CD4-positive, alpha-beta T cell treated with Interleukin-6 for 4 hours (primary cell): Measurements from ENCODE around the gene MRPS14.

Experiments used
- DNase-seq: peaks from one replicate; pipeline ENCODE4 v3.0.0-alpha.2; 2020; ENCODE audit warnings: mixed read lengths

The MRPS14 gene

GRCh38 chr1:175019524-175019923 lies 3.7 kb downstream of the MRPS14 start:
- no peak for DNase-seq

GRCh38 chr1:175015243-175015642 lies 8.0 kb downstream of the MRPS14 start:
- DNase-seq: no peak

- DNase-seq: no peak
Observed at GRCh38 chr1:175013445-175013844, 9.8 kb downstream of the MRPS14 start.

- DNase-seq: no peak
Observed at GRCh38 chr1:175009532-175009931, 13.7 kb downstream of the MRPS14 start.

DNA sequence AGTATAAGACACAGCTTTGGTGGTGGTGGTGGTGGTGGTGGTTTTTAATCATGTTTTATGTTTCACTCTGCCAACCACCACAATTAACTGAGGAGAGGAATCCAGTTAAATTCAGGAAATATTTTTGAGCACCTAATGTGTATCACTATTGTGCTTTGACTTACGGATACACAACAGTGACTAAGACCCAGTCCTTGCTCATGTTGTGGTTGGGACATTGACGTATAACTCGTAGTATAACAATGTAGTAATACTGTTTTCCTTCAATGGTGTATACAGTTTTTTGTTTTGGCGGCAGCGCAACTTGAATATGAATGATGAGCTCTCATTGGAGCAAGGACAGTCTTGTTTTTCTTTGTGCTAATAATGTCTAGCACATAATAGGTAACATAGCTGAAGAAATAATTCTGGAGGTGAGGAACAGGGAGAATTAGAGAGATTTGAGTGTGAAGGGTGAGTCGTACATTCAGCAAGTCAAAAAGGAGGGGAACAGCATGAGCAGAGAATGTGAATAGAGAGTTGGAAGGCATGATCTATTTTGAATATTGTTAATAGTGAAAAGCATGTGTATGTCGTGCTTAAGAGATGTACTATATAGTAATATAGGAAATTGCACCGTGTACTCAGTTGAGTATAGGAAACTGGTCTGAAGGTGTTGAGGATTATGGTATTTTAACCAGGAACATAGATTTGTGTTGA lies 18.0 kb downstream of the MRPS14 start:
- DNase-seq: no peak

GRCh38 chr1:175003521-175003920 lies 19.7 kb downstream of the MRPS14 start:
- DNase-seq: no peak

DNA sequence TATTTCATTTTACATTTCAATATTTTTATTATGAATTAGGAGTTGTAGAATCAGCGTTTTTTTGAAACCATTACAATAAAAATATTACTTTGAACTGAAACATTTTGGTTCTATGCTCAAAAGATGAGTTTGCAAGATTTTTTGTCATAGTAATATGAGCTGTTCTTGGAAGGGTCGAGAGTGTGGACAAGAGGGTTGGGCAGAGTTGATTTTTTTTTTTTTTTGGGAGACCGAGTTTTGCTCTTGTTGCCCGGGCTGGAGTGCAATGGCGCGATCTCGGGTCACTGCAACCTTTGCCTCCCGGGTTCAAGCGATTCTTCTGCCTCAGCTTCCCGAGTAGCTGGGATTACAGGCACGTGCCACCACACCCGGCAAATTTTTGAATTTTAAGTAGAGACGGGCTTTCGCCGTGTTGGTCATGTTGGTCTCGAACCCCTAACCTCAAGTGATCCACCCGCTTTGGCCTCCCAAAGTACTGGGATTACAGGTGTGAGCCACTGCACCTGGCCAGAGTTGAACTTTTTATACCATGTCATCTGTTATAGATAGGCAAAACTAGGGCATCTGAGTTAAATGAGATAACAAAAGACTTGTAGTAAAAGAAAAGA lies 20.2 kb downstream of the MRPS14 start:
- DNase-seq: no peak

GRCh38 chr1:175000697-175001187 lies 22.5 kb downstream of the MRPS14 start:
- DNase-seq: no peak

GRCh38 chr1:174999936-175000696 lies 23.1 kb downstream of the MRPS14 start, which contains the start of gene CACYBP:
CACYBP (plus strand) TSS chr1:174999947; CDS start chr1:175000181, 234 bp downstream.
- DNase-seq: peak; percentile 51

DNA sequence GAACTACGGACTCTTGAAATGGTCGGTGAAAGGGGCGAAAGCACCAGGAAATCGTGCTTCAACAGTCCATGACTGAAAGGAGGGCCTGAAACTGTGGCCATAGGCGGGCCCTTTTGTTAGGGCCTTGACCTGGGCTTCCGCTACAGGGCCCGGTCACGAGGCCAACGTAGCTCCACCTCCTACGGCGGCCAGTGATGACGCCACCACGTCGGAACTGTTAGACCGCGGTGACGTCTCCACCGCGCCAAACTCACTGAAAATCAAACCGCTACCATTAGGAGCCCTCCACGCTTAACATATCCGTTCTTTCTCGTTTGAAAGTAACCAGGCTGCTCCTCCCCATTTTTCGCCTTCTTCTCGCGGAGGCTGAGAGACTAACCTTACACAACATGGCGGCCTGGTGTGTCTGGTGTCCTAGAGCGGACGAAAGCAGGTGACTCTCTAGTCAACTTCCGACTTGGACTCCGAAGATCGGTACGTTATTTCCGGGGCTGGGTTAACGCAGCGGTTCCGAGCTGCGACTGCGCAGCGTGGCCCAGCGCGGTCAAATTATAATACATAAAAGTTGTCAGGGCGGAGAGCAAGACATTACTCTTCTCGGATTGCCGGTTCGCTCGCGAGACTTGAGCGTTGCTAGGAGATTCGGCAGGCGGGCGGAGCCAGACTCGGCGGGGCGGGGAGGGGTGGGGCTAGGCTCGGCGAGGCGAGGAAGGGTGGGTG lies 23.8 kb downstream of the MRPS14 start:
- peak; percentile 97 for DNase-seq

DNA sequence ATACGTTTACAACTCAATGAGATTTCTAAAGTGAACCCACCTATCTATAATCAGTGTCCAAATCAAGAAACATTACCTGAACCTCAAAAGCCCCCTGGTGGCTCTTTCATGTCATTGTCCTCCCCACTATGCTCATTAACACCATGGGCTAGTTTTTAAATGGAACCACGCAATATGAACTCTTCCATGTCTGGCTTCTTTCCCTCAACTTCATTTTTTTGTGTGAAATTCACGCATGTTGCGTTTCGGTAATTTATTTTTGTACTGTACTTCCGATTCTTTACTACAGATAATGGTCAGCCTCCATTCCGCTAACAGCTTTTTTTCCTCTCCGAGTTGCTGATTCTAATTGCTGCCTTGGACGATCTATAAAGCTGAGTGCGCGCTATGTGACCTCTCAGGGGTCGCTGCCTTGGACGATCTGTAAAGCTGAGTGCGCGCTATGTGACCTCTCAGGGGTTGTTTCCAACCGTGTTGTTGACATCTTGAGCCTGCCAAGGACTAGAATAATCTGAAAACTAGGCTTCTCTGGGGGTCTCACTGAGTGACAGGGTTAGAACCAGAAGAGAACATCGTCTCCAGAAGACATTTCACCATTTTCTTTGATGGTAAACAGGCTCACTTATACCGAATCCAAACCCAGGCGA lies 24.5 kb downstream of the MRPS14 start:
- DNase-seq: peak; percentile 64

GRCh38 chr1:174997041-174997440 lies 26.2 kb downstream of the MRPS14 start:
- DNase-seq: no peak

DNA sequence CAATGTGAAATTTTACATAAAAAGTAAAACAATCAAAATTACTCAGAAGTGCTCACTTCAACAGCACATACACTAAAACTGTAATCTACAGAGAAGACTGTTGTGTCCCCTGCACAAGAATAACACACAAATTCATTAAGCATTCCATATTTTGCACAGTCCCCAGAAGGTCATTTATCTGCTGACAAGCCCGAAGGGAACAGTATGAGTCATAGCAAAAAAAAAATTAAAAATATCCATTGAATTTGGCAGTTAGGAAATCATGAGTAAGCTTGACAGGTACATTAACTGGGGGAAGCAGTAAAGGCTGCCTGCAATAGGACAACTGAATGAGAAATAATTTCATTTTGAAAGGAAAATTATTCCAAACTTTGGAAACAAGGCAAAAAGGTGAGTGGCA lies 26.7 kb downstream of the MRPS14 start:
- no peak for DNase-seq

DNA sequence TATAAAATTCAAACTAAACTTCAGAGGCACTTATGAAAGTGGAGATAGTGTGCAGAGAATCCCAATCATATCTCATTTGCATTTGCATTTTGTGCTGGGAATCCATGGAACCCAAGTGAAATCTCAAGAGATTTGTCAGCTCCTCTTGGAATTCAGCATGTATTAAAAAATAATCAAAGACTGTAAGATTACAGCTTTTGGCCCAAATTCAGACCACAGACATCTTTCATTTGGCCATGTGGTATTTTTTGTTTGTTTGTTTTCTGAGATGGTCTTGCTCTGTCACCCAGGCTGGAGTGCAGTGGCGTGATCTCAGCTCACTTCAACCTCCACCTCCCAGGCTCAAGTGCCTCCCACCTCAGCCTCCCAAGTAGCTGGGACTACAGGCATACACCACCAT lies 27.3 kb downstream of the MRPS14 start:
- no peak for DNase-seq

DNA sequence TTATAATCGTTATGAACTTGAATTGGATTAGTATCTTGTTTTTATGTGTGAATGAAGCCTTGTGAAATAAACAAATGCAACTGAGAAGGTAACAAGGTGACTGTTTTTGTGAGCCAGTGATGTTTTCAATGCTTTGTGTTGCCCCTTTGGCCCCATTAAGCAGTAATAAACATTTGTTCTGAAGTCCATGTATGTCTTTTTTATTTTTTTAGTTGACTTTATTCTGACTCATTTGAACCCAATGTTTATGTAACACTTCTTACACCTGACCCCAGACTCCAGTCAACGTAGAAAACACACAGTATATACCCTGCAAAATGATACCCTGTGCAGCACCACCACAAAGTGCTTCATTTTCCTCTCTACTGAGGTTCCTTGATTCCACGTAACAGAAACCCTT lies 28.1 kb downstream of the MRPS14 start:
- no peak for DNase-seq

DNA sequence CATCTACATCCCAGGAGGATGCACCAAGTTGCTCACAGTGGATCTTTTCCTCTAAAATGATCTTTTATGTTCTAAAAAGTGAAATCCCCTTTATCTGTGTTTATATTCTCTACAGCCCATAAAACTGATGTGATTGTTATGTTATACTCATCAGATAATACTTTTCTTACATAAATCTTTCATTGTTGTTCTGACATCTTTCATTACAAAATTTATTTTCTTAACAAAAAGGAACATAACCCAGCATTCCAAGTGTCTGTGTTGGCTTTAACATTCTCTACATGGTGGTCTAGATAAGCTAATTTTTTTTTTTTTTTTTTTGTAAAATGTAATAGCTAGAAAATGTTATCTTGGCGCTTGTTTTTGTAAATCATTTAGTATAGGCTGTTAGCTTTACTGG lies 31.8 kb downstream of the MRPS14 start:
- no peak for DNase-seq

DNA sequence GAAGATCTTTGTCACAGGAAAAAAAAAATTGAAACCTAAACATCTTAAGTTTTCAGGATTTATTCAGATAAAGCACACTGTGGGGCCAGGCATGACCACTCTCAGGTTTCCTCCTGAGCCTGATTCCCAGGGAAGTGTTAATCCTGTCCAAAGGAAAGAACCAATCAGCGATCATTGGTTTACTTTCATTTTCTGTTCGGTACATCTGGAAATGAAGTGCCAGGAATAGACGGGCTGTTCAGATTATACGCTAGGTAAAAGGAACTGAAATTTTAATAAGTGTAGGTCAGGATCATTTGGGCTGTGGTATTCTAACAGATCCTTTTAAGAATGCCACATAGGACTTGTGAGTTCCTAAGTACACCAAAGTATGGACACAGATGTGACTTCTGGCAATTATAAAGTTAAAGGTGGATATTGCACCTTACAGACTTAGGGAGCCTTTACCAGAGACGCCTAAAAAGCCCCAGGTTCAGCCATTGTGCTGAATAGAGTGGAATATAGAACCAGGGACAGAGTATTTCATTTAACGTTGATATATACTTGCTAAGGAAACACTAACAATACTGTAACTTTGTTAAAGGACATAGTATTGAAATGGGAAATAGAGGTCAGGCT lies 32.7 kb downstream of the MRPS14 start:
- no peak for DNase-seq

- no peak for DNase-seq
Observed at GRCh38 chr1:174989536-174990220, 33.5 kb downstream of the MRPS14 start.

- DNase-seq: no peak
Observed at GRCh38 chr1:174988986-174989385, 34.2 kb downstream of the MRPS14 start.

GRCh38 chr1:174988539-174988938 lies 34.7 kb downstream of the MRPS14 start:
- no peak for DNase-seq

GRCh38 chr1:174984952-174985351 lies 38.3 kb downstream of the MRPS14 start:
- DNase-seq: no peak
